GM18909 (cell line): ENCODE measurements around the gene SPINK8.
"Not testable (repeated sequence)": the region's sequence is repeated elsewhere in the genome, so short reads cannot be mapped to it uniquely, and the experiment has no call there.

ENCODE experiments used
- ATAC-seq: cut with Tn5 transposase; IDR thresholded peaks from one replicate; pipeline ENCODE4 v1.9.1; 2021; ENCODE audit warnings: mild to moderate bottlenecking; ENCODE audit not compliant: unreplicated experiment, poor library complexity

Gene SPINK8

GRCh38 chr3:48333346-48334245, at the start of gene SPINK8:
Gene SPINK8 (minus strand): TSS chr3:48333661. CDS start chr3:48328341, 5,320 bp downstream.
- not testable (repeated sequence) for ATAC-seq

GRCh38 chr3:48372862-48373435, 39.5 kb upstream of the SPINK8 start:
- no peak for ATAC-seq

- no peak for ATAC-seq
Observed at GRCh38 chr3:48372377-48372770, 38.9 kb upstream of the SPINK8 start.

GRCh38 chr3:48371651-48372376, 38.4 kb upstream of the SPINK8 start, which contains the start of gene FBXW12:
Gene FBXW12 (plus strand): TSS chr3:48372219. CDS start chr3:48372768, 549 bp downstream.
- no peak for ATAC-seq

- ATAC-seq, result no peak
Observed at GRCh38 chr3:48370333-48370713, 36.9 kb upstream of the SPINK8 start.

- no peak for ATAC-seq
Observed at GRCh38 chr3:48369693-48370332, 36.4 kb upstream of the SPINK8 start.

- no peak for ATAC-seq
Observed at GRCh38 chr3:48367201-48367600, 33.7 kb upstream of the SPINK8 start.

GRCh38 chr3:48364840-48365239, 31.4 kb upstream of the SPINK8 start:
- no peak for ATAC-seq

- ATAC-seq, result no peak
Observed at GRCh38 chr3:48361928-48362327, 28.5 kb upstream of the SPINK8 start.

- no peak for ATAC-seq
Observed at GRCh38 chr3:48356419-48356818, 23.0 kb upstream of the SPINK8 start.

GRCh38 chr3:48353987-48354386, 20.5 kb upstream of the SPINK8 start:
- ATAC-seq, result no peak

GRCh38 chr3:48352546-48352945, 19.1 kb upstream of the SPINK8 start:
- ATAC-seq, result no peak

GRCh38 chr3:48347500-48347899, 14.0 kb upstream of the SPINK8 start:
- no peak for ATAC-seq

GRCh38 chr3:48345946-48346572, 12.6 kb upstream of the SPINK8 start:
- ATAC-seq, result no peak

GRCh38 chr3:48344867-48345507, 11.5 kb upstream of the SPINK8 start:
- ATAC-seq, result no peak

GRCh38 chr3:48343432-48343831, 10.0 kb upstream of the SPINK8 start:
- no peak for ATAC-seq

- ATAC-seq, result no peak
Observed at GRCh38 chr3:48338635-48339034, 5.2 kb upstream of the SPINK8 start.

GRCh38 chr3:48337536-48337935, 4.1 kb upstream of the SPINK8 start:
- not testable (repeated sequence) for ATAC-seq

GRCh38 chr3:48335286-48335685, 1.8 kb upstream of the SPINK8 start:
- not testable (repeated sequence) for ATAC-seq

- ATAC-seq, result no peak
Observed at GRCh38 chr3:48334605-48335004, 1.1 kb upstream of the SPINK8 start.
